Lower leg skin (tissue), 3 donors: ENCODE data around the gene HDGFL1.

Experiments used
- CTCF ChIP-seq, 3 donors: fragments of 450-650 bp; IDR thresholded peaks; one replicate each; pipeline ENCODE4 v1.5.1; 2016; ENCODE audit warnings: antibody characterized with exemption in 3 of 3, mild to moderate bottlenecking in 3 of 3, moderate library complexity in 2 of 3
- POLR2A ChIP-seq, 2 donors: fragments of 450-650 bp; IDR thresholded peaks; one replicate each; pipeline ENCODE4 v1.6.1; 2016 to 2017; ENCODE audit warnings: antibody characterized with exemption in 2 of 2, mild to moderate bottlenecking in 1 of 2, moderate library complexity in 1 of 2

- TF ChIP-seq CTCF (IDR thresholded peaks at IDR 0.05) (no peak), POLR2A (IDR thresholded peaks at IDR 0.05) (no peak)
These were observed 36.4 kb downstream of the HDGFL1 start for GRCh38 chr6:22605736-22606135.
